ENCODE measurements around the gene TMPO. TPM values are rescaled to one million over a fixed set of nuclear protein-coding genes. Genes with fewer than 3 reads are reported as not detected.

TMPO gene
- total and polyA plus RNA-seq, 2 of the 4 experiments (the other 2 are of a cell fraction): 30.0 to 62.0 TPM

DNA sequence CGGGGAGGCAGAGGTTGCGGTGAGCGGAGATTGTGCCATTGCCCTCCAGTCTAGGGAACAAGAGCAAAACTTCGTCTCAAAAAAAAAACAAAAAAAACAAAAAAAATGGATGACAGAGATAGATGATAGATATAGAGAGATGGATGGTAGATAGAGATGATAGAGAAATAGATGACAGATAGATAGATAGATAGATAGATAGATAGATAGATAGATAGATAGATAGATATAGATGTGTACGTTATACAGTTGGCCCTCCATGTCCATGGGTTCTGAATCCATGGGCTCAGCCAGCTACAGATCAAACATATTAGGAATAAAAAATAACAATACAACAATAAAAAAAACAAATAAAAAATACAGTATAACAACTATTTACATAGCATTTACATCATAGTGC, 65.3 kb downstream of the TMPO start:
- H3K4me2 ChIP-seq (ENCODE audit: low read depth, low read length): no peak overlapping the region
- H2BK5ac ChIP-seq (ENCODE audit: low read depth, low read length, poor library complexity, severe bottlenecking): no peak overlapping the region
- no peaks in the 10 kb centered on the region for H3K27me3 ChIP-seq (ENCODE audit: control insufficient read depth, insufficient read depth, low read length)
- H2BK20ac ChIP-seq (ENCODE audit: low read depth, low read length): no peak overlapping the region
- no peaks in the 10 kb centered on the region for H3K9me3 ChIP-seq (ENCODE audit: control insufficient read depth, insufficient read depth, low read length)
- no peaks in the 10 kb centered on the region for H4K20me1 ChIP-seq (ENCODE audit: insufficient read depth, low read length)
- no peak for TF ChIP-seq FOS (IDR thresholded peaks at IDR 0.05; ENCODE audit: low read depth, low read length)
- no peak for TF ChIP-seq BHLHE40 (IDR thresholded peaks at IDR 0.05; ENCODE audit: low read depth, low read length)
- no peak for TF ChIP-seq SMC3 (IDR thresholded peaks at IDR 0.05; ENCODE audit: low read depth, low read length)
- TF ChIP-seq CEBPB (IDR thresholded peaks at IDR 0.05; ENCODE audit: low read depth, low read length): no peak
- TF ChIP-seq POLR2A (IDR thresholded peaks at IDR 0.05; ENCODE audit: low read depth, low read length): no peak
- no peak for TF ChIP-seq RFX5 (IDR thresholded peaks at IDR 0.05; ENCODE audit: low read depth, low read length)
- TF ChIP-seq MAFK (IDR thresholded peaks at IDR 0.05; ENCODE audit: low read depth, low read length): no peak
- no peak for TF ChIP-seq CHD1 (IDR thresholded peaks at IDR 0.05; ENCODE audit: low read depth, low read length)
- no peak for TF ChIP-seq MAZ (IDR thresholded peaks at IDR 0.05; ENCODE audit: borderline replicate concordance, low read depth, low read length)
- no peak for TF ChIP-seq RCOR1 (IDR thresholded peaks at IDR 0.05; ENCODE audit: insufficient replicate concordance, low read length)
- no peak for TF ChIP-seq ELK1 (IDR thresholded peaks at IDR 0.05; ENCODE audit: borderline replicate concordance, low read depth, low read length)
- TF ChIP-seq NFE2L2 (IDR thresholded peaks at IDR 0.05; ENCODE audit: low read depth, low read length): no peak
- TF ChIP-seq, protein P1, sequence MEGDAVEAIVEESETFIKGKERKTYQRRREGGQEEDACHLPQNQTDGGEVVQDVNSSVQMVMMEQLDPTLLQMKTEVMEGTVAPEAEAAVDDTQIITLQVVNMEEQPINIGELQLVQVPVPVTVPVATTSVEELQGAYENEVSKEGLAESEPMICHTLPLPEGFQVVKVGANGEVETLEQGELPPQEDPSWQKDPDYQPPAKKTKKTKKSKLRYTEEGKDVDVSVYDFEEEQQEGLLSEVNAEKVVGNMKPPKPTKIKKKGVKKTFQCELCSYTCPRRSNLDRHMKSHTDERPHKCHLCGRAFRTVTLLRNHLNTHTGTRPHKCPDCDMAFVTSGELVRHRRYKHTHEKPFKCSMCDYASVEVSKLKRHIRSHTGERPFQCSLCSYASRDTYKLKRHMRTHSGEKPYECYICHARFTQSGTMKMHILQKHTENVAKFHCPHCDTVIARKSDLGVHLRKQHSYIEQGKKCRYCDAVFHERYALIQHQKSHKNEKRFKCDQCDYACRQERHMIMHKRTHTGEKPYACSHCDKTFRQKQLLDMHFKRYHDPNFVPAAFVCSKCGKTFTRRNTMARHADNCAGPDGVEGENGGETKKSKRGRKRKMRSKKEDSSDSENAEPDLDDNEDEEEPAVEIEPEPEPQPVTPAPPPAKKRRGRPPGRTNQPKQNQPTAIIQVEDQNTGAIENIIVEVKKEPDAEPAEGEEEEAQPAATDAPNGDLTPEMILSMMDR (conservative IDR thresholded peaks at IDR 0.05; ENCODE audit: low read depth, low read length): no peak
- no peaks in the 10 kb centered on the region for H3K4me1 ChIP-seq (ENCODE audit: control insufficient read depth, insufficient read depth, low read length)
- H3K56ac ChIP-seq (ENCODE audit: extremely low read depth, insufficient read depth, low read length): no peak overlapping the region
- H3K4me3 ChIP-seq (ENCODE audit: insufficient read depth, low read depth, low read length): no peak overlapping the region
- no peak overlapping the region for H2AFZ ChIP-seq (replicated peaks; ENCODE audit: low read length, poor library complexity)
- no peak overlapping the region for H3K23ac ChIP-seq (ENCODE audit: low read depth, low read length)
- in situ Hi-C loops (cut with MboI; ENCODE audit: low sequenced_read_pairs): no loop called here
- no peak overlapping the region for H3K4ac ChIP-seq (ENCODE audit: low read depth, low read length)
- no peak overlapping the region for H4K5ac ChIP-seq (ENCODE audit: low read depth, low read length)
- no peak overlapping the region for H3K14ac ChIP-seq (replicated peaks; ENCODE audit: low read depth, low read length)
- ChIA-PET POLR2A (ENCODE audit: unreplicated experiment) (interaction anchor here (0.6 kb wide), 1 partner anchor 13 kb away, joined by 3 read pairs; the partner anchor contains the start of gene SLC25A3), CTCF (no interaction called here)
- no peak overlapping the region for H2BK120ac ChIP-seq (ENCODE audit: low read depth, low read length)
- no peak overlapping the region for H3K27ac ChIP-seq (ENCODE audit: insufficient read depth, low read length)
- dilution Hi-C loops (cut with HindIII; ENCODE audit: low sequenced_read_pairs, unreplicated experiment): no loop called here
- no TSS peak for BruUV-seq (replicated peaks)
- no peaks in the 10 kb centered on the region for H3K36me3 ChIP-seq (ENCODE audit: control insufficient read depth, insufficient read depth, low read length)
- no peak for ATAC-seq (ENCODE audit: low read depth)
- intact Hi-C loops (cut with micrococcal nuclease): no loop called here
- H2AK9ac ChIP-seq (replicated peaks; ENCODE audit: low read depth, low read length, poor library complexity): no peak overlapping the region
- no peak overlapping the region for H2AK5ac ChIP-seq (ENCODE audit: low read depth, low read length)
- H4K8ac ChIP-seq (ENCODE audit: low read depth in 2 of 2, low read length in 2 of 2): no peak overlapping the region
- no peak overlapping the region for H4K91ac ChIP-seq (ENCODE audit: insufficient read depth, low read depth, low read length)
- no peak overlapping the region for H2BK15ac ChIP-seq (ENCODE audit: low read depth, low read length)
- 100% methylated on average over 2 of the region's 5 CpGs; no CpG with 5 or more reads in 1 of the 2 experiments for WGBS, 2 experiments (ENCODE audit: extremely low coverage in 2 of 2, insufficient read length in 1 of 2)
- DNase-seq: no peak
- H3K18ac ChIP-seq (ENCODE audit: low read depth, low read length): no peak overlapping the region
- no peak overlapping the region for H3K9ac ChIP-seq (ENCODE audit: low read depth, low read length)
- H3K9me1 ChIP-seq (ENCODE audit: insufficient read depth, low read length): no peaks in the 10 kb centered on the region
- no peaks in the 10 kb centered on the region for H3K79me1 ChIP-seq (ENCODE audit: low read depth in 1 of 2, low read length in 2 of 2)
